ENCODE results near the gene ARRB2. TPM values are rescaled to one million over a fixed set of nuclear protein-coding genes. Genes with fewer than 3 reads are reported as not detected.
A peak's percentile ranks its signal among the peaks of the same experiment; 100 is the strongest.

Gene ARRB2
- total and polyA plus RNA-seq, 2 of the 4 experiments (the other 2 are of a cell fraction): 3.9 to 10.6 TPM

DNA sequence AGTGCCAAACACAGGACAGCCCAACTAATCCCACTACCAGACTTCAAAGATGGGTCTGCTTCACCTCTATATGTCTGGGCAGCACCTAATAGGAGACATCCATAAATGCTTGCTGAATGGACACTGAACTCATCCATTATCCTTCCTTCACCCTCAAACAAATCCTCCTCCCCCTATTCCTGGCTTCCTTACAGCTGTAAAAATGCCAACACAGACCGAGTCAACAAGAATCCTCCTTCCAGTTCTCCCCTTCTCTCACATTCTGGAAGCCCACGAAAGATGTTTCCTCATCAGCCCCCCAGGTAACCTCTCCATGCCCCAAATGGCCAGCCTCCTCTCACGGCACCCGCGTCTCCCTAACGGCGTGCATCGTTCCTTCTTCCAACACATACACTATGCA is 18.7 kb upstream of the ARRB2 start:
- Histone ChIP-seq H3K56ac (ENCODE audit: extremely low read depth, insufficient read depth, low read length) (no peak overlapping the region), H3K9me3 (ENCODE audit: control insufficient read depth, insufficient read depth, low read length) (no peaks in the 10 kb centered on the region), H4K5ac (ENCODE audit: low read depth, low read length) (no peak overlapping the region), H3K4me3 (ENCODE audit: insufficient read depth, low read depth, low read length) (no peak overlapping the region), H2BK5ac (ENCODE audit: low read depth, low read length, poor library complexity, severe bottlenecking) (no peak overlapping the region), H2AFZ (replicated peaks; ENCODE audit: low read length, poor library complexity) (no peak overlapping the region), H2BK15ac (ENCODE audit: low read depth, low read length) (no peak overlapping the region), H3K27ac (ENCODE audit: insufficient read depth, low read length) (no peak overlapping the region), H3K4ac (ENCODE audit: low read depth, low read length) (no peak overlapping the region), H3K4me1 (ENCODE audit: control insufficient read depth, insufficient read depth, low read length) (peaks cover 2% of the 10 kb centered on the region; the same call in 1 of the 2 replicates), H3K23ac (ENCODE audit: low read depth, low read length) (no peak overlapping the region), H3K4me2 (ENCODE audit: low read depth, low read length) (no peak overlapping the region; the same call in 1 of the 2 replicates), H3K27me3 (ENCODE audit: control insufficient read depth, insufficient read depth, low read length) (no peaks in the 10 kb centered on the region), H2AK5ac (ENCODE audit: low read depth, low read length) (0 out of 2 replicates have a peak overlapping the region, but pooled peaks have one; percentile 21), H4K91ac (ENCODE audit: insufficient read depth, low read depth, low read length) (no peak overlapping the region), H2AK9ac (replicated peaks; ENCODE audit: low read depth, low read length, poor library complexity) (peak overlapping the region; percentile 33), H3K9ac (ENCODE audit: low read depth, low read length) (no peak overlapping the region), H3K79me1 (ENCODE audit: low read depth in 1 of 2, low read length in 2 of 2) (peaks cover 12 to 44% of the 10 kb centered on the region in 2 experiments), H2BK120ac (ENCODE audit: low read depth, low read length) (no peak overlapping the region), H4K20me1 (ENCODE audit: insufficient read depth, low read length) (peaks cover 21% of the 10 kb centered on the region), H2BK20ac (ENCODE audit: low read depth, low read length) (no peak overlapping the region), H3K18ac (ENCODE audit: low read depth, low read length) (no peak overlapping the region), H4K8ac (ENCODE audit: low read depth in 2 of 2, low read length in 2 of 2) (no peak overlapping the region), H3K14ac (replicated peaks; ENCODE audit: low read depth, low read length) (no peak overlapping the region), H3K9me1 (ENCODE audit: insufficient read depth, low read length) (peaks cover 10% of the 10 kb centered on the region; the same call in 1 of the 2 replicates), H3K36me3 (ENCODE audit: control insufficient read depth, insufficient read depth, low read length) (peaks cover 13% of the 10 kb centered on the region)
- CTCF ChIA-PET: interaction anchor here (1.1 kb wide), 1 partner anchor 212 kb away, joined by 3 read pairs; the partner anchor contains the start of gene CHRNE
- TF ChIP-seq BHLHE40 (IDR thresholded peaks at IDR 0.05; ENCODE audit: low read depth, low read length): no peak
- TF ChIP-seq FOS (IDR thresholded peaks at IDR 0.05; ENCODE audit: low read depth, low read length): no peak
- TF ChIP-seq MAFK (IDR thresholded peaks at IDR 0.05; ENCODE audit: low read depth, low read length): no peak
- TF ChIP-seq, protein P1, sequence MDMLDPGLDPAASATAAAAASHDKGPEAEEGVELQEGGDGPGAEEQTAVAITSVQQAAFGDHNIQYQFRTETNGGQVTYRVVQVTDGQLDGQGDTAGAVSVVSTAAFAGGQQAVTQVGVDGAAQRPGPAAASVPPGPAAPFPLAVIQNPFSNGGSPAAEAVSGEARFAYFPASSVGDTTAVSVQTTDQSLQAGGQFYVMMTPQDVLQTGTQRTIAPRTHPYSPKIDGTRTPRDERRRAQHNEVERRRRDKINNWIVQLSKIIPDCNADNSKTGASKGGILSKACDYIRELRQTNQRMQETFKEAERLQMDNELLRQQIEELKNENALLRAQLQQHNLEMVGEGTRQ (IDR thresholded peaks at IDR 0.05; ENCODE audit: low read depth, low read length): no peak
- TF ChIP-seq, protein P2, sequence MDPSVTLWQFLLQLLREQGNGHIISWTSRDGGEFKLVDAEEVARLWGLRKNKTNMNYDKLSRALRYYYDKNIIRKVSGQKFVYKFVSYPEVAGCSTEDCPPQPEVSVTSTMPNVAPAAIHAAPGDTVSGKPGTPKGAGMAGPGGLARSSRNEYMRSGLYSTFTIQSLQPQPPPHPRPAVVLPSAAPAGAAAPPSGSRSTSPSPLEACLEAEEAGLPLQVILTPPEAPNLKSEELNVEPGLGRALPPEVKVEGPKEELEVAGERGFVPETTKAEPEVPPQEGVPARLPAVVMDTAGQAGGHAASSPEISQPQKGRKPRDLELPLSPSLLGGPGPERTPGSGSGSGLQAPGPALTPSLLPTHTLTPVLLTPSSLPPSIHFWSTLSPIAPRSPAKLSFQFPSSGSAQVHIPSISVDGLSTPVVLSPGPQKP (IDR thresholded peaks at IDR 0.05; ENCODE audit: borderline replicate concordance, low read depth, low read length): no peak
- TF ChIP-seq RFX5 (IDR thresholded peaks at IDR 0.05; ENCODE audit: low read depth, low read length): no peak
- TF ChIP-seq POLR2A (IDR thresholded peaks at IDR 0.05; ENCODE audit: low read depth, low read length): no peak
- no peak for TF ChIP-seq MAZ (IDR thresholded peaks at IDR 0.05; ENCODE audit: borderline replicate concordance, low read depth, low read length)
- TF ChIP-seq RAD21 (IDR thresholded peaks at IDR 0.05; ENCODE audit: low read length): no peak
- TF ChIP-seq, protein P3, sequence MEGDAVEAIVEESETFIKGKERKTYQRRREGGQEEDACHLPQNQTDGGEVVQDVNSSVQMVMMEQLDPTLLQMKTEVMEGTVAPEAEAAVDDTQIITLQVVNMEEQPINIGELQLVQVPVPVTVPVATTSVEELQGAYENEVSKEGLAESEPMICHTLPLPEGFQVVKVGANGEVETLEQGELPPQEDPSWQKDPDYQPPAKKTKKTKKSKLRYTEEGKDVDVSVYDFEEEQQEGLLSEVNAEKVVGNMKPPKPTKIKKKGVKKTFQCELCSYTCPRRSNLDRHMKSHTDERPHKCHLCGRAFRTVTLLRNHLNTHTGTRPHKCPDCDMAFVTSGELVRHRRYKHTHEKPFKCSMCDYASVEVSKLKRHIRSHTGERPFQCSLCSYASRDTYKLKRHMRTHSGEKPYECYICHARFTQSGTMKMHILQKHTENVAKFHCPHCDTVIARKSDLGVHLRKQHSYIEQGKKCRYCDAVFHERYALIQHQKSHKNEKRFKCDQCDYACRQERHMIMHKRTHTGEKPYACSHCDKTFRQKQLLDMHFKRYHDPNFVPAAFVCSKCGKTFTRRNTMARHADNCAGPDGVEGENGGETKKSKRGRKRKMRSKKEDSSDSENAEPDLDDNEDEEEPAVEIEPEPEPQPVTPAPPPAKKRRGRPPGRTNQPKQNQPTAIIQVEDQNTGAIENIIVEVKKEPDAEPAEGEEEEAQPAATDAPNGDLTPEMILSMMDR (conservative IDR thresholded peaks at IDR 0.05; ENCODE audit: low read depth, low read length): no peak
- no peak for TF ChIP-seq RCOR1 (IDR thresholded peaks at IDR 0.05; ENCODE audit: insufficient replicate concordance, low read length)
- TF ChIP-seq NFE2L2 (IDR thresholded peaks at IDR 0.05; ENCODE audit: low read depth, low read length): no peak
- no peak for TF ChIP-seq MXI1 (IDR thresholded peaks at IDR 0.05; ENCODE audit: borderline replicate concordance, low read depth, low read length)
- TF ChIP-seq CEBPB (IDR thresholded peaks at IDR 0.05; ENCODE audit: low read depth, low read length): no peak
- TF ChIP-seq CHD1 (IDR thresholded peaks at IDR 0.05; ENCODE audit: low read depth, low read length): no peak
- no peak for TF ChIP-seq SMC3 (IDR thresholded peaks at IDR 0.05; ENCODE audit: low read depth, low read length)
- WGBS, 2 experiments (ENCODE audit: extremely low coverage in 2 of 2, insufficient read length in 1 of 2): 57% methylated on average over 1 of the region's 8 CpGs; no CpG with 5 or more reads in 1 of the 2 experiments
- in situ Hi-C loops (cut with MboI; ENCODE audit: low sequenced_read_pairs) (no loop called here), dilution Hi-C loops (cut with HindIII; ENCODE audit: low sequenced_read_pairs, unreplicated experiment) (no loop called here), intact Hi-C loops (cut with micrococcal nuclease) (no loop called here)
- DNase-seq: peak; percentile 23
- no TSS peak for BruUV-seq (replicated peaks)
- ATAC-seq (ENCODE audit: low read depth): peak; percentile 51; the same call in 1 of the 2 replicates
- POLR2A ChIA-PET (ENCODE audit: unreplicated experiment): no interaction called here
